Dermis blood vessel endothelial cell (primary cell): Measurements from ENCODE around the gene MTR. TPM values are rescaled to one million over a fixed set of nuclear protein-coding genes. Genes with fewer than 3 reads are reported as not detected.

ENCODE experiments used
- DNase-seq: peaks from one replicate; pipeline ENCODE4 v3.0.0; 2010
- total RNA-seq: library from RNA; depleted of rRNA; stranded (reverse); fragments of >200 nt; gene quantifications from 2 replicates; pipeline ENCODE4 v1.2.3, GENCODE V29; 2014

MTR gene
- total RNA-seq, 1 donor from 2014 or later = 34.9 TPM

- DNase-seq = no peak
Observed at GRCh38 chr1:236913371-236914037, 118.4 kb downstream of the MTR start.

GRCh38 chr1:236914375-236914774, 119.3 kb downstream of the MTR start:
- DNase-seq = no peak

- no peak for DNase-seq
Observed at GRCh38 chr1:236916131-236916800, 121.2 kb downstream of the MTR start.

- no peak for DNase-seq
Observed at GRCh38 chr1:236917448-236917847, 122.4 kb downstream of the MTR start.

- no peak for DNase-seq
Observed at GRCh38 chr1:236920286-236920894, 125.3 kb downstream of the MTR start.

GRCh38 chr1:236921610-236922009, 126.5 kb downstream of the MTR start:
- DNase-seq = no peak

GRCh38 chr1:236922190-236922589, 127.1 kb downstream of the MTR start:
- DNase-seq = no peak

GRCh38 chr1:236925386-236925785, 130.3 kb downstream of the MTR start:
- DNase-seq = no peak

- no peak for DNase-seq
Observed at GRCh38 chr1:236930503-236930902, 135.4 kb downstream of the MTR start.

- DNase-seq = no peak
Observed at GRCh38 chr1:236938760-236939159, 143.7 kb downstream of the MTR start.

- DNase-seq = no peak
Observed at GRCh38 chr1:236942431-236942830, 147.3 kb downstream of the MTR start.

GRCh38 chr1:236944556-236944955, 149.5 kb downstream of the MTR start:
- DNase-seq = no peak

- DNase-seq = no peak
Observed at GRCh38 chr1:236945002-236945401, 149.9 kb downstream of the MTR start.

- no peak for DNase-seq
Observed at GRCh38 chr1:236947794-236948193, 152.7 kb downstream of the MTR start.

GRCh38 chr1:236948381-236948780, 153.3 kb downstream of the MTR start:
- no peak for DNase-seq

GRCh38 chr1:236948996-236949395, 153.9 kb downstream of the MTR start:
- no peak for DNase-seq

GRCh38 chr1:236950365-236950764, 155.3 kb downstream of the MTR start:
- no peak for DNase-seq

GRCh38 chr1:236951672-236952071, 156.6 kb downstream of the MTR start:
- DNase-seq = no peak

- no peak for DNase-seq
Observed at GRCh38 chr1:236952246-236953003, 157.3 kb downstream of the MTR start.

GRCh38 chr1:236953151-236953700, 158.1 kb downstream of the MTR start:
- DNase-seq = no peak
